ENCODE measurements around the gene ROBO2.

- no peak for TF ChIP-seq CTCF (IDR thresholded peaks at IDR 0.05; ENCODE audit: low read length)
- TF ChIP-seq EZH2 (IDR thresholded peaks at IDR 0.05; ENCODE audit: borderline replicate concordance, low read length): no peak
Observed at GRCh38 chr3:77066829-77067228, 26.9 kb downstream of the ROBO2 start.
